ENCODE results near the gene ZNF398.

The ZNF398 gene

GRCh38 chr7:149147072-149147751 lies at the start of gene ZNF398:
ZNF398 (plus strand) TSS chr7:149147453; CDS start chr7:149147743, 290 bp downstream.
- Mint-ChIP-seq H3K4me3 (peak within 1 kb of the TSS; percentile 98), H3K27ac (peak within 1 kb of the TSS; percentile 97), H3K4me1 (peaks cover 41% of the 10 kb centered on the region), H3K27me3 (no peaks in the 10 kb centered on the region), H3K36me3 (peaks cover 7% of the 10 kb centered on the region), H3K9me3 (no peaks in the 10 kb centered on the region)

GRCh38 chr7:149099058-149099457 lies 48.2 kb upstream of the ZNF398 start:
- Mint-ChIP-seq H3K36me3 (no peaks in the 10 kb centered on the region), H3K27ac (no peak overlapping the region), H3K9me3 (no peaks in the 10 kb centered on the region), H3K4me3 (no peak overlapping the region), H3K27me3 (no peaks in the 10 kb centered on the region), H3K4me1 (no peaks in the 10 kb centered on the region)

GRCh38 chr7:149100821-149101220 lies 46.4 kb upstream of the ZNF398 start:
- Mint-ChIP-seq H3K4me1 (no peaks in the 10 kb centered on the region), H3K27ac (no peak overlapping the region), H3K27me3 (no peaks in the 10 kb centered on the region), H3K4me3 (no peak overlapping the region), H3K36me3 (peaks cover 2% of the 10 kb centered on the region), H3K9me3 (no peaks in the 10 kb centered on the region)

- H3K4me3 Mint-ChIP-seq: no peak overlapping the region
- H3K36me3 Mint-ChIP-seq: peaks cover 2% of the 10 kb centered on the region
- no peaks in the 10 kb centered on the region for H3K27me3 Mint-ChIP-seq
- no peak overlapping the region for H3K27ac Mint-ChIP-seq
- no peaks in the 10 kb centered on the region for H3K4me1 Mint-ChIP-seq
- no peaks in the 10 kb centered on the region for H3K9me3 Mint-ChIP-seq
Measured at GRCh38 chr7:149102666-149103065, 44.6 kb upstream of the ZNF398 start.

GRCh38 chr7:149103424-149103823 lies 43.8 kb upstream of the ZNF398 start:
- Mint-ChIP-seq H3K27ac (no peak overlapping the region), H3K4me1 (no peaks in the 10 kb centered on the region), H3K9me3 (no peaks in the 10 kb centered on the region), H3K4me3 (no peak overlapping the region), H3K36me3 (peaks cover 2% of the 10 kb centered on the region), H3K27me3 (no peaks in the 10 kb centered on the region)

- Mint-ChIP-seq H3K9me3 (no peaks in the 10 kb centered on the region), H3K4me1 (no peaks in the 10 kb centered on the region), H3K36me3 (peaks cover 2% of the 10 kb centered on the region), H3K27me3 (no peaks in the 10 kb centered on the region), H3K27ac (no peak overlapping the region), H3K4me3 (no peak overlapping the region)
Measured at GRCh38 chr7:149104214-149104613, 43.0 kb upstream of the ZNF398 start.

- H3K4me1 Mint-ChIP-seq: no peaks in the 10 kb centered on the region
- H3K9me3 Mint-ChIP-seq: no peaks in the 10 kb centered on the region
- no peak overlapping the region for H3K27ac Mint-ChIP-seq
- H3K4me3 Mint-ChIP-seq: no peak overlapping the region
- H3K36me3 Mint-ChIP-seq: peaks cover 2% of the 10 kb centered on the region
- no peaks in the 10 kb centered on the region for H3K27me3 Mint-ChIP-seq
Measured at GRCh38 chr7:149104749-149105148, 42.5 kb upstream of the ZNF398 start.

- H3K4me1 Mint-ChIP-seq: no peaks in the 10 kb centered on the region
- H3K27ac Mint-ChIP-seq: no peak overlapping the region
- no peak overlapping the region for H3K4me3 Mint-ChIP-seq
- peaks cover 4% of the 10 kb centered on the region for H3K36me3 Mint-ChIP-seq
- no peaks in the 10 kb centered on the region for H3K27me3 Mint-ChIP-seq
- H3K9me3 Mint-ChIP-seq: no peaks in the 10 kb centered on the region
Measured at GRCh38 chr7:149109969-149110368, 37.3 kb upstream of the ZNF398 start.

- H3K4me1 Mint-ChIP-seq: peaks cover 21% of the 10 kb centered on the region
- H3K9me3 Mint-ChIP-seq: no peaks in the 10 kb centered on the region
- peak overlapping the region; percentile 96 for H3K4me3 Mint-ChIP-seq
- H3K27me3 Mint-ChIP-seq: no peaks in the 10 kb centered on the region
- H3K27ac Mint-ChIP-seq: peak overlapping the region; percentile 99
- H3K36me3 Mint-ChIP-seq: no peaks in the 10 kb centered on the region
Measured at GRCh38 chr7:149125189-149125862, 21.9 kb upstream of the ZNF398 start.

- Mint-ChIP-seq H3K36me3 (peaks cover 7% of the 10 kb centered on the region), H3K4me1 (peaks cover 21% of the 10 kb centered on the region), H3K4me3 (peak within 1 kb of the TSS; percentile 96), H3K27ac (peak within 1 kb of the TSS; percentile 99), H3K27me3 (no peaks in the 10 kb centered on the region), H3K9me3 (no peaks in the 10 kb centered on the region)
Measured at GRCh38 chr7:149125863-149126661, 21.2 kb upstream of the ZNF398 start, which contains the start of gene ZNF425. ZNF425 (minus strand) TSS chr7:149126324; CDS start chr7:149126213, 111 bp downstream.

- peaks cover 10% of the 10 kb centered on the region for H3K36me3 Mint-ChIP-seq
- H3K4me1 Mint-ChIP-seq: peaks cover 21% of the 10 kb centered on the region
- peak overlapping the region; percentile 96 for H3K4me3 Mint-ChIP-seq
- no peaks in the 10 kb centered on the region for H3K27me3 Mint-ChIP-seq
- H3K27ac Mint-ChIP-seq: peak overlapping the region; percentile 99
- no peaks in the 10 kb centered on the region for H3K9me3 Mint-ChIP-seq
Measured at GRCh38 chr7:149126662-149127266, 20.5 kb upstream of the ZNF398 start.

GRCh38 chr7:149130572-149131198 lies 16.6 kb upstream of the ZNF398 start:
- Mint-ChIP-seq H3K4me1 (peaks cover 11% of the 10 kb centered on the region), H3K4me3 (no peak overlapping the region), H3K9me3 (no peaks in the 10 kb centered on the region), H3K27ac (peak overlapping the region; percentile 43), H3K27me3 (no peaks in the 10 kb centered on the region), H3K36me3 (peaks cover 12% of the 10 kb centered on the region)

- Mint-ChIP-seq H3K4me1 (peaks cover 3% of the 10 kb centered on the region), H3K4me3 (no peak overlapping the region), H3K27ac (no peak overlapping the region), H3K9me3 (no peaks in the 10 kb centered on the region), H3K36me3 (peaks cover 12% of the 10 kb centered on the region), H3K27me3 (no peaks in the 10 kb centered on the region)
Measured at GRCh38 chr7:149133028-149133710, 14.1 kb upstream of the ZNF398 start.

GRCh38 chr7:149136118-149136517 lies 11.1 kb upstream of the ZNF398 start:
- Mint-ChIP-seq H3K27me3 (no peaks in the 10 kb centered on the region), H3K27ac (no peak overlapping the region), H3K36me3 (peaks cover 4% of the 10 kb centered on the region), H3K4me1 (no peaks in the 10 kb centered on the region), H3K4me3 (no peak overlapping the region), H3K9me3 (no peaks in the 10 kb centered on the region)

- Mint-ChIP-seq H3K27me3 (no peaks in the 10 kb centered on the region), H3K27ac (no peak overlapping the region), H3K36me3 (no peaks in the 10 kb centered on the region), H3K4me1 (peaks cover 10% of the 10 kb centered on the region), H3K4me3 (no peak overlapping the region), H3K9me3 (no peaks in the 10 kb centered on the region)
Measured at GRCh38 chr7:149140831-149141230, 6.4 kb upstream of the ZNF398 start.
